ENCODE data around the gene ASMTL.
"Not testable (repeated sequence)": the region's sequence is repeated elsewhere in the genome, so short reads cannot be mapped to it uniquely, and the experiment has no call there.

Gene ASMTL

GRCh38 chrX:1389181-1389992 is 63.3 kb downstream of the ASMTL start:
- DNase-seq (ENCODE audit: low read depth in 2 of 2) = no peak

- DNase-seq (ENCODE audit: low read depth in 2 of 2) = no peak
Measured at GRCh38 chrX:1388651-1389050, 64.1 kb downstream of the ASMTL start.

GRCh38 chrX:1387141-1387776 is 65.5 kb downstream of the ASMTL start:
- DNase-seq (ENCODE audit: low read depth in 2 of 2) = no peak

GRCh38 chrX:1386338-1387127 is 66.2 kb downstream of the ASMTL start:
- DNase-seq (ENCODE audit: low read depth in 2 of 2) = no peak

GRCh38 chrX:1385253-1386223 is 67.2 kb downstream of the ASMTL start:
- DNase-seq (ENCODE audit: low read depth in 2 of 2) = no peak

- no peak for DNase-seq (ENCODE audit: low read depth in 2 of 2)
Measured at GRCh38 chrX:1384658-1385252, 68.0 kb downstream of the ASMTL start.

GRCh38 chrX:1380672-1381233 is 72.0 kb downstream of the ASMTL start:
- no peak for DNase-seq (ENCODE audit: low read depth in 2 of 2)

GRCh38 chrX:1378306-1378759 is 74.4 kb downstream of the ASMTL start:
- no peak for DNase-seq (ENCODE audit: low read depth in 2 of 2)

- DNase-seq (ENCODE audit: low read depth in 2 of 2) = no peak
Measured at GRCh38 chrX:1368385-1368698, 84.4 kb downstream of the ASMTL start.

- DNase-seq (ENCODE audit: low read depth in 2 of 2) = not testable (repeated sequence)
Measured at GRCh38 chrX:1366363-1366762, 86.3 kb downstream of the ASMTL start.

- DNase-seq (ENCODE audit: low read depth in 2 of 2) = no peak
Measured at GRCh38 chrX:1361910-1362309, 90.8 kb downstream of the ASMTL start.

GRCh38 chrX:1361275-1361674 is 91.4 kb downstream of the ASMTL start:
- DNase-seq (ENCODE audit: low read depth in 2 of 2) = no peak

- DNase-seq (ENCODE audit: low read depth in 2 of 2) = no peak
Measured at GRCh38 chrX:1360171-1360570, 92.5 kb downstream of the ASMTL start.

- DNase-seq (ENCODE audit: low read depth in 2 of 2) = no peak
Measured at GRCh38 chrX:1359477-1359873, 93.2 kb downstream of the ASMTL start.

- DNase-seq (ENCODE audit: low read depth in 2 of 2) = no peak
Measured at GRCh38 chrX:1358793-1359476, 93.8 kb downstream of the ASMTL start.

- no peak for DNase-seq (ENCODE audit: low read depth in 2 of 2)
Measured at GRCh38 chrX:1357993-1358392, 94.7 kb downstream of the ASMTL start.

- no peak for DNase-seq (ENCODE audit: low read depth in 2 of 2)
Measured at GRCh38 chrX:1355131-1356046, 97.3 kb downstream of the ASMTL start.

- DNase-seq (ENCODE audit: low read depth in 2 of 2) = no peak
Measured at GRCh38 chrX:1354036-1355019, 98.4 kb downstream of the ASMTL start.

Measured in stimulated activated CD4-positive, alpha-beta T cell treated with anti-CD3 and anti-CD28 coated beads, Interleukin-12 subunit alpha, Interleukin-12 subunit beta, amount 100 ng/mL, for 24 hours (primary cell).